Mesenchymal stem cell (in vitro differentiated cells and primary cell): Measurements from ENCODE around the gene HNF1A.
A peak's percentile ranks its signal among the peaks of the same experiment; 100 is the strongest.

Experiments used
- DNase-seq: peaks from one replicate; pipeline ENCODE4 v3.0.0-alpha.2; 2013
- H2AFZ ChIP-seq: one replicate; pipeline ENCODE4 v1.6.1; 2013; ENCODE audit warnings: low read depth, mild to moderate bottlenecking, control low read depth, inconsistent platforms, low read length, moderate library complexity
- H2AK5ac ChIP-seq: 2 replicates; pipeline ENCODE4 v1.6.1; 2013; ENCODE audit warnings: low read length, moderate library complexity, mild to moderate bottlenecking, inconsistent platforms; ENCODE audit not compliant: severe bottlenecking
- H2BK120ac ChIP-seq: one replicate; pipeline ENCODE4 v1.6.1; 2013; ENCODE audit warnings: low read depth, mild to moderate bottlenecking, inconsistent platforms, low read length, moderate library complexity
- H2BK12ac ChIP-seq, 2 experiments: one replicate each; pipeline ENCODE4 v1.6.1; 2013; ENCODE audit warnings: inconsistent platforms in 2 of 2, low read length in 2 of 2, mild to moderate bottlenecking in 2 of 2, moderate library complexity in 2 of 2, control low read depth in 1 of 2
- H2BK15ac ChIP-seq: one replicate; pipeline ENCODE4 v1.6.1; 2013; ENCODE audit warnings: mild to moderate bottlenecking, low read depth, inconsistent platforms; ENCODE audit not compliant: poor library complexity, severe bottlenecking
- H2BK5ac ChIP-seq: 2 replicates; pipeline ENCODE4 v1.6.1; 2013; ENCODE audit warnings: low read depth, mild to moderate bottlenecking, low read length, control low read depth, inconsistent platforms; ENCODE audit not compliant: poor library complexity, severe bottlenecking
- H3K14ac ChIP-seq, 2 experiments: one replicate each; pipeline ENCODE4 v1.6.1; 2013; ENCODE audit warnings: inconsistent platforms in 2 of 2, low read length in 2 of 2, control low read depth in 1 of 2, mild to moderate bottlenecking in 1 of 2, moderate library complexity in 1 of 2
- H3K18ac ChIP-seq, 2 experiments: one replicate each; pipeline ENCODE4 v1.6.1; 2013; ENCODE audit warnings: inconsistent platforms in 2 of 2, low read length in 2 of 2, control low read depth in 1 of 2, low read depth in 1 of 2, mild to moderate bottlenecking in 1 of 2
- H3K23ac ChIP-seq, 2 experiments: one replicate each; pipeline ENCODE4 v1.6.1; 2013; ENCODE audit warnings: inconsistent platforms in 2 of 2, low read length in 2 of 2, mild to moderate bottlenecking in 2 of 2, moderate library complexity in 2 of 2, control low read depth in 1 of 2
- H3K27ac ChIP-seq: 2 replicates; pipeline ENCODE4 v1.5.1; 2013; ENCODE audit warnings: mild to moderate bottlenecking, moderate library complexity, low read length, control low read depth, inconsistent platforms; ENCODE audit not compliant: poor library complexity, severe bottlenecking
- H3K27me3 ChIP-seq, 2 experiments: 2 replicates each; pipeline versions ENCODE4 v1.6.1 to v1.7.0; 2013; ENCODE audit warnings: low read length in 2 of 2, mild to moderate bottlenecking in 2 of 2, moderate library complexity in 2 of 2, control low read depth in 1 of 2, inconsistent platforms in 1 of 2; ENCODE audit not compliant: control insufficient read depth in 1 of 2, insufficient read depth in 1 of 2
- H3K36me3 ChIP-seq, 2 experiments: 2 replicates each; pipeline versions ENCODE4 v1.6.1 to v1.7.0; 2013; ENCODE audit warnings: low read length in 2 of 2, control low read depth in 1 of 2, inconsistent platforms in 1 of 2, low read depth in 1 of 2, mild to moderate bottlenecking in 1 of 2; ENCODE audit not compliant: insufficient read depth in 2 of 2, control insufficient read depth in 1 of 2
- H3K4ac ChIP-seq, 2 experiments: one replicate each; pipeline ENCODE4 v1.6.1; 2013; ENCODE audit warnings: inconsistent platforms in 2 of 2, low read length in 2 of 2, mild to moderate bottlenecking in 2 of 2, moderate library complexity in 2 of 2, control low read depth in 1 of 2, low read depth in 1 of 2
- H3K4me1 ChIP-seq: 2 replicates; pipeline ENCODE4 v1.6.1; 2013; ENCODE audit warnings: low read depth, low read length, control low read depth; ENCODE audit not compliant: control insufficient read depth, insufficient read depth
- H3K4me2 ChIP-seq: 2 replicates; pipeline ENCODE4 v1.6.1; 2013; ENCODE audit warnings: low read length, mild to moderate bottlenecking, inconsistent platforms; ENCODE audit not compliant: poor library complexity, severe bottlenecking
- H3K4me3 ChIP-seq, 2 experiments: 2 replicates each; pipeline versions ENCODE4 v1.5.1 to v1.7.0; 2013; ENCODE audit warnings: low read length in 2 of 2, mild to moderate bottlenecking in 2 of 2, control low read depth in 1 of 2, low read depth in 1 of 2; ENCODE audit not compliant: insufficient read depth in 1 of 2
- H3K79me1 ChIP-seq: replicated peaks from 2 replicates; pipeline ENCODE4 v1.6.1; 2013; ENCODE audit warnings: mild to moderate bottlenecking, control low read depth, low read length, inconsistent platforms; ENCODE audit not compliant: poor library complexity, severe bottlenecking
- H3K9ac ChIP-seq: 2 replicates; pipeline ENCODE4 v1.7.0; 2013; ENCODE audit warnings: mild to moderate bottlenecking, low read length, moderate library complexity
- H3K9me3 ChIP-seq: 2 replicates; pipeline ENCODE4 v1.7.0; 2013; ENCODE audit warnings: mild to moderate bottlenecking, low read length; ENCODE audit not compliant: control insufficient read depth
- H4K8ac ChIP-seq: one replicate; pipeline ENCODE4 v1.6.1; 2013; ENCODE audit warnings: inconsistent platforms, mild to moderate bottlenecking, low read length, moderate library complexity
- H4K91ac ChIP-seq: one replicate; pipeline ENCODE4 v1.6.1; 2013; ENCODE audit warnings: mild to moderate bottlenecking, low read length, inconsistent platforms
- WGBS: methylation state at CpG from one replicate; pipeline ENCODE4 v1.1.7; 2013; ENCODE audit warnings: mixed read lengths; 5-methylcytosine and 5-hydroxymethylcytosine counted together

The HNF1A gene

GRCh38 chr12:120979862-120980696 lies 1.7 kb downstream of the HNF1A start:
- no peak overlapping the region for H3K4me3 ChIP-seq
- H3K27ac ChIP-seq, result peak overlapping the region; percentile 17
- no peaks in the 10 kb centered on the region for H3K36me3 ChIP-seq
- DNase-seq, result no peak
- no peaks in the 10 kb centered on the region for H3K79me1 ChIP-seq
- H2AK5ac ChIP-seq, result no peak overlapping the region
- no peak overlapping the region for H2BK12ac ChIP-seq
- H2BK120ac ChIP-seq, result no peak overlapping the region
- no peak overlapping the region for H2BK15ac ChIP-seq
- peaks cover 0 to 23% of the 10 kb centered on the region in 2 experiments for H3K27me3 ChIP-seq
- peaks cover 35% of the 10 kb centered on the region for H3K4me1 ChIP-seq
- H2AFZ ChIP-seq, result no peak overlapping the region
- H3K9ac ChIP-seq, result no peak overlapping the region
- H3K14ac ChIP-seq, result no peak overlapping the region
- H4K91ac ChIP-seq, result no peak overlapping the region
- H3K4ac ChIP-seq, result no peak overlapping the region
- WGBS, result 71% methylated on average over 10 of the region's 11 CpGs
- H3K4me2 ChIP-seq, result peak overlapping the region; percentile 23
- H2BK5ac ChIP-seq, result no peak overlapping the region
- H4K8ac ChIP-seq, result no peak overlapping the region
- H3K9me3 ChIP-seq, result no peaks in the 10 kb centered on the region
- no peak overlapping the region for H3K18ac ChIP-seq
- H3K23ac ChIP-seq, result no peak overlapping the region

GRCh38 chr12:120980800-120981368 lies 2.5 kb downstream of the HNF1A start:
- H2BK120ac ChIP-seq, result no peak overlapping the region
- no peaks in the 10 kb centered on the region for H3K36me3 ChIP-seq
- no peaks in the 10 kb centered on the region for H3K79me1 ChIP-seq
- H3K23ac ChIP-seq, result no peak overlapping the region
- no peak overlapping the region for H4K8ac ChIP-seq
- H2BK12ac ChIP-seq, result no peak overlapping the region
- H3K4me2 ChIP-seq, result peak overlapping the region; percentile 65
- H3K9me3 ChIP-seq, result no peaks in the 10 kb centered on the region
- no peak overlapping the region for H3K9ac ChIP-seq
- H3K14ac ChIP-seq, result no peak overlapping the region
- H3K18ac ChIP-seq, result no peak overlapping the region
- H3K27me3 ChIP-seq, result peaks cover 0 to 23% of the 10 kb centered on the region in 2 experiments
- peak overlapping the region; percentile 17 for H3K27ac ChIP-seq
- H2BK15ac ChIP-seq, result no peak overlapping the region
- no peak overlapping the region for H3K4ac ChIP-seq
- no peak overlapping the region for H3K4me3 ChIP-seq
- peak overlapping the region; percentile 37 for H2BK5ac ChIP-seq
- WGBS, result 96% methylated on average over 7 of the region's 13 CpGs
- no peak for DNase-seq
- peaks cover 35% of the 10 kb centered on the region for H3K4me1 ChIP-seq
- no peak overlapping the region for H4K91ac ChIP-seq
- peak overlapping the region; percentile 90 for H2AK5ac ChIP-seq
- H2AFZ ChIP-seq, result no peak overlapping the region

- Histone ChIP-seq H3K9ac (no peak overlapping the region), H2AK5ac (peak overlapping the region; percentile 90), H4K8ac (no peak overlapping the region), H3K9me3 (no peaks in the 10 kb centered on the region), H2BK5ac (peak overlapping the region; percentile 37), H3K36me3 (no peaks in the 10 kb centered on the region), H2BK12ac (no peak overlapping the region), H4K91ac (no peak overlapping the region), H3K4me3 (no peak overlapping the region), H3K4ac (no peak overlapping the region), H3K23ac (no peak overlapping the region), H3K4me2 (no peak overlapping the region), H3K14ac (no peak overlapping the region), H2BK15ac (peak overlapping the region; percentile 38), H3K18ac (no peak overlapping the region), H3K4me1 (peaks cover 35% of the 10 kb centered on the region), H3K27ac (peak overlapping the region; percentile 7), H2BK120ac (no peak overlapping the region), H3K27me3 (peaks cover 0 to 23% of the 10 kb centered on the region in 2 experiments), H3K79me1 (no peaks in the 10 kb centered on the region), H2AFZ (no peak overlapping the region)
- DNase-seq, result no peak
- WGBS, result 78% methylated on average over 6 of the region's 6 CpGs
Observed at GRCh38 chr12:120981407-120981941, 3.1 kb downstream of the HNF1A start.

DNA sequence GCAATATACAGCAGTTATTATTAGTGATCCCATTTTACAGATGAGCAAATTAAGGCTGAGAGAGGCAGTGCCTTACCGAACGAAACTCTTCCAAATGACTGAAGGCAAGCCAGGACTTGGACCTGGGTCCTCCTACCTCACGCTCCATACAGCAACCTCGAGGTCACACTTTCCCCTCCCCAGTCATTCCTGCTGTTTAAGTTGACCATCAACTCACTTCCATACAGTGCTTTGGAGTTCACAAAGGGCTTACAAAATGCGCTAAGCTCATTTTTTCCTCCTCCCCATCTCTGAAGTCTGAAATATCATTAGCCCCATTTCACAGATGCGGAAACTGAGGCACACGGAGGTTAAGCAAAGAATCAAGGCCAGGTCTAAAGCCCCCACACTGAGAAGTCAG lies 4.3 kb downstream of the HNF1A start:
- no peaks in the 10 kb centered on the region for H3K9me3 ChIP-seq
- H2BK120ac ChIP-seq, result no peak overlapping the region
- H3K14ac ChIP-seq, result no peak overlapping the region
- H3K36me3 ChIP-seq, result no peaks in the 10 kb centered on the region
- no peak overlapping the region for H4K8ac ChIP-seq
- no peak overlapping the region for H3K27ac ChIP-seq
- peaks cover 0 to 23% of the 10 kb centered on the region in 2 experiments for H3K27me3 ChIP-seq
- no peak for DNase-seq
- H3K4me2 ChIP-seq, result no peak overlapping the region
- WGBS, result 88% methylated on average over 7 of the region's 7 CpGs
- no peaks in the 10 kb centered on the region for H3K79me1 ChIP-seq
- H2AK5ac ChIP-seq, result no peak overlapping the region
- no peak overlapping the region for H2BK5ac ChIP-seq
- H2BK15ac ChIP-seq, result no peak overlapping the region
- no peak overlapping the region for H2AFZ ChIP-seq
- no peak overlapping the region for H3K4me3 ChIP-seq
- no peak overlapping the region for H3K23ac ChIP-seq
- H3K4ac ChIP-seq, result no peak overlapping the region
- no peak overlapping the region for H3K9ac ChIP-seq
- H2BK12ac ChIP-seq, result no peak overlapping the region
- no peak overlapping the region for H3K18ac ChIP-seq
- no peak overlapping the region for H4K91ac ChIP-seq
- peaks cover 35% of the 10 kb centered on the region for H3K4me1 ChIP-seq
